Fibroblast of mammary gland (primary cell): Measurements from ENCODE around the gene SLC28A3.

Experiments
- DNase-seq: peaks from one replicate; pipeline ENCODE4 v3.0.0-alpha.2; 2010; ENCODE audit warnings: low read depth
- H3K4me3 ChIP-seq: 2 replicates; pipeline ENCODE4 v1.5.1; 2011; ENCODE audit warnings: low read depth, mild to moderate bottlenecking, low read length, moderate library complexity; ENCODE audit not compliant: control insufficient read depth
- CTCF ChIP-seq: conservative IDR thresholded peaks from 2 replicates; pipeline ENCODE4 v1.5.1; 2011; ENCODE audit warnings: low read depth, low read length, inconsistent platforms; ENCODE audit not compliant: control insufficient read depth, insufficient read depth

Gene SLC28A3

GRCh38 chr9:84343111-84343521 lies 2.6 kb upstream of the SLC28A3 start:
- H3K4me3 ChIP-seq: no peak overlapping the region
- no peak for TF ChIP-seq CTCF
- no peak for DNase-seq

- no peak for TF ChIP-seq CTCF
- DNase-seq: no peak
- no peak overlapping the region for H3K4me3 ChIP-seq
Measured at GRCh38 chr9:84339962-84340361, 596 bp downstream of the SLC28A3 start.

GRCh38 chr9:84339503-84339902 lies 1.1 kb downstream of the SLC28A3 start:
- no peak for DNase-seq
- no peak overlapping the region for H3K4me3 ChIP-seq
- no peak for TF ChIP-seq CTCF

GRCh38 chr9:84338792-84339191 lies 1.8 kb downstream of the SLC28A3 start:
- no peak overlapping the region for H3K4me3 ChIP-seq
- no peak for DNase-seq
- no peak for TF ChIP-seq CTCF

- no peak overlapping the region for H3K4me3 ChIP-seq
- no peak for DNase-seq
- TF ChIP-seq CTCF: no peak
Measured at GRCh38 chr9:84337252-84337651, 3.3 kb downstream of the SLC28A3 start.

GRCh38 chr9:84331119-84331809 lies 9.3 kb downstream of the SLC28A3 start:
- peak; percentile 56 for DNase-seq
- no peak overlapping the region for H3K4me3 ChIP-seq
- no peak for TF ChIP-seq CTCF

- DNase-seq: peak; percentile 72
- TF ChIP-seq CTCF: no peak
- no peak overlapping the region for H3K4me3 ChIP-seq
Measured at GRCh38 chr9:84330246-84330645, 10.3 kb downstream of the SLC28A3 start.
